ENCODE results near the gene CKAP4. TPM values are rescaled to one million over a fixed set of nuclear protein-coding genes. Genes with fewer than 3 reads are reported as not detected.
A peak's percentile ranks its signal among the peaks of the same experiment; 100 is the strongest.

Gene CKAP4
- total and polyA plus RNA-seq, 2 of the 13 experiments (the other 11 are each of a cell fraction or from before 2014, with no cell fraction given), result 39.2 to 70.2 TPM

DNA sequence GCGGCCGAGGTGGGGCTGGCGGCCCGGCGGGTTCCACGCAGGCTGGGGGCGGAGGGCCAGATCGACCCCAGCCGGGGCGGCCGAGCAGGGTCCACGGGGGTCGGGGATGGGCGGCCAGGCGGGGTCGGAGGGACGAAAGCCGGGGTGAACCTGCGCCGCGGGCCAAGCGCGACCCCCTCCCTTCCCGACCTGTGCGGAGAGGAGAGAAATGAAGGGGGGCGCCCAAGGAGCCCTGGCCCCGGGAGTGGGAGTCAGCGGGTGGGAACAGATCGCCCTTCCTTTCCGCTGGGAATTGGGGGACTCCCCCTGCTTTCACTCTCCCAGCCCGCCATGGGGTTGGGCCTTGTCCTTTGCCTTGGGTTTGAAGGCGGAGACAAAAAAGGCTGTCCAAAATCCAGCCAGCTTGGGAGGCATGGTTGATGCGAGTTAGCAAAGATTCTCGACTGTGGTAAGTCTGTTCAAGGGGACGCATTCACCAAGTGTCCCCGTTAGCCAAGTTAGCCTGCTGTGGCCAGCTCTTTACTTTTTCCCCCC is 559 bp upstream of the CKAP4 start (continued):
- TF ChIP-seq, protein P1, sequence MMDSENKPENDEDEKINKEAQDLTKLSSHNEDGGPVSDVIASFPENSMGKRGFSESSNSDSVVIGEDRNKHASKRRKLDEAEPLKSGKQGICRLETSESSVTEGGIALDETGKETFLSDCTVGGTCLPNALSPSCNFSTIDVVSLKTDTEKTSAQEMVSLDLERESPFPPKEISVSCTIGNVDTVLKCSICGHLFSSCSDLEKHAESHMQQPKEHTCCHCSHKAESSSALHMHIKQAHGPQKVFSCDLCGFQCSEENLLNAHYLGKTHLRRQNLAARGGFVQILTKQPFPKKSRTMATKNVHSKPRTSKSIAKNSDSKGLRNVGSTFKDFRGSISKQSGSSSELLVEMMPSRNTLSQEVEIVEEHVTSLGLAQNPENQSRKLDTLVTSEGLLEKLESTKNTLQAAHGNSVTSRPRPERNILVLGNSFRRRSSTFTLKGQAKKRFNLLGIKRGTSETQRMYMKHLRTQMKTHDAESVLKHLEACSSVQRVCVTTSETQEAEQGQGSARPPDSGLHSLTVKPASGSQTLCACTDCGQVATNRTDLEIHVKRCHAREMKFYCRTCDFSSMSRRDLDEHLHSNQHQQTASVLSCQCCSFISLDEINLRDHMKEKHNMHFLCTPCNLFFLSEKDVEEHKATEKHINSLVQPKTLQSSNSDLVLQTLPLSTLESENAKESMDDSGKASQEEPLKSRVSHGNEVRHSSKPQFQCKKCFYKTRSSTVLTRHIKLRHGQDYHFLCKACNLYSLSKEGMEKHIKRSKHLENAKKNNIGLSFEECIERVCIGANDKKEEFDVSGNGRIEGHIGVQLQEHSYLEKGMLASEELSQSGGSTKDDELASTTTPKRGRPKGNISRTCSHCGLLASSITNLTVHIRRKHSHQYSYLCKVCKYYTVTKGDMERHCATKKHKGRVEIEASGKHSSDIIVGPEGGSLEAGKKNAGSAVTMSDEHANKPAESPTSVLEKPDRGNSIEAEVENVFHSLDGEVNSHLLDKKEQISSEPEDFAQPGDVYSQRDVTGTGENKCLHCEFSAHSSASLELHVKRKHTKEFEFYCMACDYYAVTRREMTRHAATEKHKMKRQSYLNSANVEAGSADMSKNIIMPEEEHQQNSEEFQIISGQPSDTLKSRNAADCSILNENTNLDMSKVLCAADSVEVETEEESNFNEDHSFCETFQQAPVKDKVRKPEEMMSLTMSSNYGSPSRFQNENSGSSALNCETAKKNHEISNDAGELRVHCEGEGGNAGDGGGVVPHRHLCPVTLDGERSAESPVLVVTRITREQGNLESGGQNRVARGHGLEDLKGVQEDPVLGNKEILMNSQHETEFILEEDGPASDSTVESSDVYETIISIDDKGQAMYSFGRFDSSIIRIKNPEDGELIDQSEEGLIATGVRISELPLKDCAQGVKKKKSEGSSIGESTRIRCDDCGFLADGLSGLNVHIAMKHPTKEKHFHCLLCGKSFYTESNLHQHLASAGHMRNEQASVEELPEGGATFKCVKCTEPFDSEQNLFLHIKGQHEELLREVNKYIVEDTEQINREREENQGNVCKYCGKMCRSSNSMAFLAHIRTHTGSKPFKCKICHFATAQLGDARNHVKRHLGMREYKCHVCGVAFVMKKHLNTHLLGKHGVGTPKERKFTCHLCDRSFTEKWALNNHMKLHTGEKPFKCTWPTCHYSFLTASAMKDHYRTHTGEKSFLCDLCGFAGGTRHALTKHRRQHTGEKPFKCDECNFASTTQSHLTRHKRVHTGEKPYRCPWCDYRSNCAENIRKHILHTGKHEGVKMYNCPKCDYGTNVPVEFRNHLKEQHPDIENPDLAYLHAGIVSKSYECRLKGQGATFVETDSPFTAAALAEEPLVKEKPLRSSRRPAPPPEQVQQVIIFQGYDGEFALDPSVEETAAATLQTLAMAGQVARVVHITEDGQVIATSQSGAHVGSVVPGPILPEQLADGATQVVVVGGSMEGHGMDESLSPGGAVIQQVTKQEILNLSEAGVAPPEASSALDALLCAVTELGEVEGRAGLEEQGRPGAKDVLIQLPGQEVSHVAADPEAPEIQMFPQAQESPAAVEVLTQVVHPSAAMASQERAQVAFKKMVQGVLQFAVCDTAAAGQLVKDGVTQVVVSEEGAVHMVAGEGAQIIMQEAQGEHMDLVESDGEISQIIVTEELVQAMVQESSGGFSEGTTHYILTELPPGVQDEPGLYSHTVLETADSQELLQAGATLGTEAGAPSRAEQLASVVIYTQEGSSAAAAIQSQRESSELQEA (CRISPR knock-in tag; IDR thresholded peaks at IDR 0.05; ENCODE audit: not compliant biosample characterization), result no peak
- no peak for TF ChIP-seq TOE1 (CRISPR knock-in tag; IDR thresholded peaks at IDR 0.05)
- no peak for TF ChIP-seq ZKSCAN1 (IDR thresholded peaks at IDR 0.05; ENCODE audit: low read length)
- no peak; the same call in 1 of the 2 replicates for TF ChIP-seq TAF1 (CRISPR knock-in tag; IDR thresholded peaks at IDR 0.05)
- TF ChIP-seq, protein P2, sequence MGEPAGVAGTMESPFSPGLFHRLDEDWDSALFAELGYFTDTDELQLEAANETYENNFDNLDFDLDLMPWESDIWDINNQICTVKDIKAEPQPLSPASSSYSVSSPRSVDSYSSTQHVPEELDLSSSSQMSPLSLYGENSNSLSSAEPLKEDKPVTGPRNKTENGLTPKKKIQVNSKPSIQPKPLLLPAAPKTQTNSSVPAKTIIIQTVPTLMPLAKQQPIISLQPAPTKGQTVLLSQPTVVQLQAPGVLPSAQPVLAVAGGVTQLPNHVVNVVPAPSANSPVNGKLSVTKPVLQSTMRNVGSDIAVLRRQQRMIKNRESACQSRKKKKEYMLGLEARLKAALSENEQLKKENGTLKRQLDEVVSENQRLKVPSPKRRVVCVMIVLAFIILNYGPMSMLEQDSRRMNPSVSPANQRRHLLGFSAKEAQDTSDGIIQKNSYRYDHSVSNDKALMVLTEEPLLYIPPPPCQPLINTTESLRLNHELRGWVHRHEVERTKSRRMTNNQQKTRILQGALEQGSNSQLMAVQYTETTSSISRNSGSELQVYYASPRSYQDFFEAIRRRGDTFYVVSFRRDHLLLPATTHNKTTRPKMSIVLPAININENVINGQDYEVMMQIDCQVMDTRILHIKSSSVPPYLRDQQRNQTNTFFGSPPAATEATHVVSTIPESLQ (CRISPR knock-in tag; conservative IDR thresholded peaks at IDR 0.05), result no peak
- TF ChIP-seq ZFP36 (IDR thresholded peaks at IDR 0.05; ENCODE audit: borderline replicate concordance, low read depth, low read length, partially characterized antibody), result no peak
- TF ChIP-seq, protein P3, sequence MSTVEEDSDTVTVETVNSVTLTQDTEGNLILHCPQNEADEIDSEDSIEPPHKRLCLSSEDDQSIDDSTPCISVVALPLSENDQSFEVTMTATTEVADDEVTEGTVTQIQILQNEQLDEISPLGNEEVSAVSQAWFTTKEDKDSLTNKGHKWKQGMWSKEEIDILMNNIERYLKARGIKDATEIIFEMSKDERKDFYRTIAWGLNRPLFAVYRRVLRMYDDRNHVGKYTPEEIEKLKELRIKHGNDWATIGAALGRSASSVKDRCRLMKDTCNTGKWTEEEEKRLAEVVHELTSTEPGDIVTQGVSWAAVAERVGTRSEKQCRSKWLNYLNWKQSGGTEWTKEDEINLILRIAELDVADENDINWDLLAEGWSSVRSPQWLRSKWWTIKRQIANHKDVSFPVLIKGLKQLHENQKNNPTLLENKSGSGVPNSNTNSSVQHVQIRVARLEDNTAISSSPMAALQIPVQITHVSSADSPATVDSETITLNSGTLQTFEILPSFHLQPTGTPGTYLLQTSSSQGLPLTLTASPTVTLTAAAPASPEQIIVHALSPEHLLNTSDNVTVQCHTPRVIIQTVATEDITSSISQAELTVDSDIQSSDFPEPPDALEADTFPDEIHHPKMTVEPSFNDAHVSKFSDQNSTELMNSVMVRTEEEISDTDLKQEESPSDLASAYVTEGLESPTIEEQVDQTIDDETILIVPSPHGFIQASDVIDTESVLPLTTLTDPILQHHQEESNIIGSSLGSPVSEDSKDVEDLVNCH (CRISPR knock-in tag; IDR thresholded peaks at IDR 0.05), result no peak
- 0 out of 2 replicates have a peak, but pooled peaks have one; percentile 11 for TF ChIP-seq ZNF235 (CRISPR knock-in tag; IDR thresholded peaks at IDR 0.05; ENCODE audit: borderline replicate concordance)
- TF ChIP-seq HNRNPK (IDR thresholded peaks at IDR 0.05; ENCODE audit: low read depth, low read length, poor library complexity, severe bottlenecking), result peak; percentile 74
- no peak for TF ChIP-seq HES4 (CRISPR knock-in tag; IDR thresholded peaks at IDR 0.05; ENCODE audit: borderline replicate concordance)
- TF ChIP-seq NCOR1 (IDR thresholded peaks at IDR 0.05; ENCODE audit: borderline replicate concordance, low read length), result no peak
- no peak for TF ChIP-seq NFIC (IDR thresholded peaks at IDR 0.05; ENCODE audit: low read length)
- TF ChIP-seq ZNF546 (CRISPR knock-in tag; conservative IDR thresholded peaks at IDR 0.05), result no peak
- no peak for TF ChIP-seq ZNF615 (CRISPR knock-in tag; IDR thresholded peaks at IDR 0.05; ENCODE audit: borderline replicate concordance)
- TF ChIP-seq ZNF367 (CRISPR knock-in tag; IDR thresholded peaks at IDR 0.05; ENCODE audit: borderline replicate concordance), result no peak
- no peak for TF ChIP-seq ZNF460 (CRISPR knock-in tag; IDR thresholded peaks at IDR 0.05; ENCODE audit: borderline replicate concordance)
- no peak for TF ChIP-seq GABPA (IDR thresholded peaks at IDR 0.05; ENCODE audit: low read depth, low read length)
- TF ChIP-seq GABPA (CRISPR knock-in tag; IDR thresholded peaks at IDR 0.05; ENCODE audit: low read depth), result no peak

All from HepG2 (cell line).